Jurkat, Clone E6-1 (cell line): ENCODE results near the gene SMPDL3B.
"Not testable (repeated sequence)": the region's sequence is repeated elsewhere in the genome, so short reads cannot be mapped to it uniquely, and the experiment has no call there.

Experiments
- DNase-seq: peaks from one replicate; pipeline ENCODE4 v3.0.0-alpha.2; 2011; ENCODE audit warnings: low read depth, low spot score
- H3K4me3 ChIP-seq: 2 replicates; pipeline ENCODE4 v1.5.1; 2011; ENCODE audit warnings: mild to moderate bottlenecking, low read length, control low read depth, moderate library complexity

SMPDL3B gene

GRCh38 chr1:28002600-28002999 lies 67.8 kb downstream of the SMPDL3B start:
- DNase-seq: no peak
- no peak overlapping the region for H3K4me3 ChIP-seq

- not testable (repeated sequence) for DNase-seq, H3K4me3 ChIP-seq
These were observed 68.3 kb downstream of the SMPDL3B start for GRCh38 chr1:28003117-28003516.
